HG03439 (cell line): ENCODE data around the gene CSNK1E.

ENCODE experiments used
- ATAC-seq: cut with Tn5 transposase; IDR thresholded peaks from one replicate; pipeline ENCODE4 v1.9.1; 2021; ENCODE audit warnings: mild to moderate bottlenecking, moderate library complexity; ENCODE audit not compliant: unreplicated experiment

The CSNK1E gene

DNA sequence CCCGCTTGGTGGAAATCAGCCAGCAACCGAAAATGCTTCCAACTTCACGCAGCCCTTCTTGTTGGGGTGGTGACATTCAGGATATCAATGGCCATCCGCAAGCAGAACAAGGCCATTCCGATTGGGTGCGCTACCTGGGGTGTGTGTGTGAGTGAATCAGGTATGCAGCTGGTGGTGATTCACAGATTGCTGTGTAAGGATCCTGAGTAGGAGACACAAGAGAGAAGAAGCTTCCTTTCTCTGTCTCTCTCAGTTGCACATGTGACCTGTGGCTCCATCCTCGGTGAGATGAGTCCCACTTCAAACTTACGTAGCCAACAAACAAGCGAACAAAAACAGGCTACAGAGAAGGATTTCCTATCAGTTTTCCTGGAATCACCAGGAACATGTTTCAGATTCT lies 34.8 kb downstream of the CSNK1E start:
- ATAC-seq = no peak

- no peak for ATAC-seq
Observed at GRCh38 chr22:38276166-38276565, 41.1 kb downstream of the CSNK1E start.

DNA sequence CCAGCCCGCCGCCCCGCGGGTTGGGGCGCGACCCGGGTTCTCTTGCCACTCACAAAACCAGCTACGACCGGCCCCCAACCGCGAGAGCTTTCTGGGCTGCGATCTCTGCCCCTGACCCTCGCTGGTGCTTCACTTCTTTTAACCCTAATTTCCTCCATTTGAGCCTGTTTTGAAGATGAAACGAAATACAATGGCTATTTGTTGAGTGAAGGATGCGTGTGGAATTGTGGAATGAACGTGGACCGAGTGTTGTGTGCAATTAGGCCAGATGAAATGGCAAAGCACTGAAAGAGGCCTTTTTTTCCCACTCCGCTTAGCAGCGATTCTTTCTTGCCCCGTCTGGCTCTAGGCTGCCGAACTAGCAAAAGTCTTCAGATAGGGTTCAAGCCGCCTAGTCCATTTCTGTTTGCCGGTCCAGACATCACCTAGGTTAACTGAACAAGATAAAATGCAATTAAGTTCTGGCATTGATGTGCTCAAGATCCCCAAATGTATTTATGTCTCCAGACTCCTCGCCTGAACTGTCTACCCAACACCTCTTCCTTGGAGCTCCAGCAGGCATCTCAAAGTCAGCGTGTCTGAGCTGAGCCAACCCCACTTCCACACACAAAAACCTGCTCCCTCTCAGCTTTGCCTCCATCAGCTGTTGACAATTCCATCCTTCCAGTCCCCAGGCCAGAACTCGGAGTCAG lies 44.0 kb downstream of the CSNK1E start:
- ATAC-seq = no peak

DNA sequence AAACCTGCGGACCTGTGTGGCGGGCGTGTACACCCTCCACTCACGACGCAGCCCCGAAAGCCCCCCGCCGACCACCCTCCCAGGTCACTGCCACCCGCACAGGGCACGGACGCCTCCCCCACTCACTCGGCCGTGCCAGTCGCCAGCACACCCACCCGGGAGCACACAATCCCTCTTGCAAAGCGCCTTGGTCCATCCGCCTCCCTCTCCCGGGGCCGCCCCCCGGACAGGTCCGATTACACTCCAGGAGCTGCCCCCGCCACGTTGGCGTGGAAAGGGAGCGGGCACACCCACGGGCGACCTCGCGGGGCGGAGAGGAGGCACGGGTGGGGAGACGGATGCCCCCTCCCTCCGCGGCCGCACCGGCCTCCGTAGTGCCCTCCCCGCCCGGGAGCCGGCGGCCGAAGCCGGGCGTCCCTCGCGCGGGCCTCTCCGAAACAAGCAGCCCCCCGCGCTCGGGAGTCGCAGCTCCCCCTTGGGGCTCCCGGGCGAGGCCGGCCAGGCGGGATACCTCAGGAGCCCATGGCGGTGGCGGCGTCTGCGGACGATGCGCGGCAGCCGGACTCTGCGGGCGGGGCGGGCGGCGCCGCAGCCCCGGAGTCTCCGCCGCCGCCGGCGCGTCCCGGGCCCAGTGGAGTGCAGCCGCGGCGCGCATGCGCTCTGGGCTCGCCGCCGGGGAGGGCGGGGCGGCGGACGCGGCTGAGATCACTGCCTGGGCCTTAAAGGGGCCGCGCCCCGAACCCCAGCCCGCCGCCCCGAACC lies 44.7 kb downstream of the CSNK1E start, which contains the start of gene TMEM184B:
Gene TMEM184B, minus strand, starts transcription at position 638 of the 762 bp plus-strand sequence. CDS start 25,049 bp downstream, outside the sequence.
- ATAC-seq = no peak

- ATAC-seq = no peak
Observed at GRCh38 chr22:38271927-38272372, 45.3 kb downstream of the CSNK1E start.

- no peak for ATAC-seq
Observed at GRCh38 chr22:38271101-38271500, 46.1 kb downstream of the CSNK1E start.

GRCh38 chr22:38270091-38270992 lies 46.9 kb downstream of the CSNK1E start:
- ATAC-seq = no peak

DNA sequence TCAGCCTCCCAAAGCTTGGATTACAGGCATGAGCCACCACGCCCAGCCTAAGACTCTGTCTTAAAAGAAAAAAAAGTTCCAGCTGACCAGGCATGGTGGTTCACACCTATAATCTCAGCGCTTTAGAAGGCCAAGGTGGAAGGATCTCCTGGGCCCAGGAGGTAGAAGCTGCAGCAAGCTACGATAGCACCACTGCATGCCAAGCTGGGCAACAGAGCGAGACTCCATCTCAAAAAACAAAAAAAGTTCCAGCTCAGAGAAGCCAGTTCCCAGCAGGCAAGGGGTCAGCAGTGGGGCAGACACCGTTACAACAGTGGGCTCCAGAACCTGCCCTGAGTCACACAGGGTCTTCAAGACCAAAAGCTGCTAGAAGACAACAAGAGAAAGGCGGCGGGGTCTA lies 47.8 kb downstream of the CSNK1E start:
- no peak for ATAC-seq

DNA sequence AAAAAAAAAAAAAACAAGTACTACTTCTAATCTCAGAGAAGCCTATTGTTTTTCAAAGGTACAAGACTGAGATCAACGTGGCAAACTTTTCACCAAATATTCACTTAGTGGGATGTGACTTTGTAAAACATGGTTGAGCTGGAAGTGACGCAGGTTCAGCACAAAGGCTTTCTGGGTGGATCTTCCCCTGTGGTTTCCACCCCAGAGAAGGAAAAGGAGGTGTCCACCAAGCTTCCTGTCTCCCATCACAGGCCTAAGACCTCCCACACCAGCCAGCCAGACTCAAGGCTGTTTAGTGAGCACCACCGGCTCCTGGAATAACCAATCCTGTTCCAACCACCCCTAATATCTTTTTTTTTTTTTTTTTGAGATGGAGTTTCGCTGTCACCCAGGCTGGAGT lies 50.1 kb downstream of the CSNK1E start:
- ATAC-seq = no peak

- no peak for ATAC-seq
Observed at GRCh38 chr22:38266120-38266519, 51.1 kb downstream of the CSNK1E start.

GRCh38 chr22:38264322-38264843 lies 52.9 kb downstream of the CSNK1E start:
- ATAC-seq = no peak

DNA sequence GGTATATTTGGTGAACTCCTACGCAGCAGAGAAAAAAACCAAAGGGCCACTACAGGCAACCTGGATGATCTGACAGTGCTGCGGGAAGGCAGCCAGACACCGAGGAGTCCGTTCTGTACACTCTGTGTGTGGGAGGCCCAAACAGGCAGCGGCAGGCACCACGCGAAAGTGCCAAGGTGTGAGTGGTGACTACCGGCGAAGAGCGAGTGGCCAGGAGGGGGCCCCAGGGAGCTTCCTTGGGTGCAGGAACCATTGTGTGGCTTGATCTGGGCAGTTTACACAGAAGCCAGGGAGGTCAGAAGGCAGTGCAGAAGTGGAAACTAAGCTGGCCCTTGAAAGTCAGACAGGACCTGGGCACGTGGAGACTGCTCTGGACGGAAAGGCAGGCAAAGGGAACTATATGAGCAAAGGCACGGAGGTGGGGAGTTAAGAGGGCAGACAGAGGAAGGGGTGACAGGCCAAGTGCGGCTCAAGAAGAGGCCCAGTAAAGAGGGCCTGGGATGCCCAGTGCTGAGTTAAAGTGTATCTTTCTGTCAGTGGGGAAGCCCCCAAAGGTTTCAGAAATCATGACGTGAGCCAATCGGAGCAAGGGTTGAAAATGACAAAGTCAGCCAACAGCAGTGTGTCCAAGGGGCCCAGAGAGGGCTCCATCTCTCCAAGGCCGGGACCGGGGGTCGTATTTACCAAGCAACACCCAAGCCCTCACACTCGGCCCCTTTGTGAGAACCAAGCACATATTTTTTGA lies 55.0 kb downstream of the CSNK1E start:
- peak; percentile 37 for ATAC-seq

GRCh38 chr22:38260761-38261681 lies 56.2 kb downstream of the CSNK1E start:
- ATAC-seq = peak; percentile 17

- ATAC-seq = no peak
Observed at GRCh38 chr22:38259370-38259769, 57.9 kb downstream of the CSNK1E start.

- ATAC-seq = no peak
Observed at GRCh38 chr22:38258895-38259294, 58.3 kb downstream of the CSNK1E start.

- ATAC-seq = no peak
Observed at GRCh38 chr22:38257650-38258250, 59.5 kb downstream of the CSNK1E start.

DNA sequence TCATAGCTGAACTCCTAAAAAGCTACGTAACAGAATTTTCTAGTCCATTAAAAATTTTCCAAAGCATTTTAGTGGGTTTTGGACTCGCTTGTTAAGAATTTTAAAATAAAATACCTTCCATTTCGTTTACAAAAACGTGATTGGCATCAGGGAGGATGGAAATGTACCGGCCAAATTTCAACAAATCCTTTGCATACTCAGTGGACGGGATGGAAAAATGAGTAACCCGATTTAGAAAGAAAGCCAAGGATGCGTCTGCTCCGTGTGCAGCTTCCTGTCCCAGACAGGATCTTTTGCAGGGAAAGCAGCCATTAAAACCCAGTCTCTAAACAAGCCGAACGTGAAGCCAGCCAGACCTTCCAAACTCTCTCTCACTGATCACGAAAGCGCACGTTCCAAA lies 60.1 kb downstream of the CSNK1E start:
- no peak for ATAC-seq

GRCh38 chr22:38255697-38256096 lies 61.5 kb downstream of the CSNK1E start:
- ATAC-seq = no peak

- no peak for ATAC-seq
Observed at GRCh38 chr22:38251341-38251692, 65.9 kb downstream of the CSNK1E start.
